GM18873 (cell line): ENCODE results near the gene OR13A1.
"Not testable (repeated sequence)": the region's sequence is repeated elsewhere in the genome, so short reads cannot be mapped to it uniquely, and the experiment has no call there.

Source experiments
- ATAC-seq: cut with Tn5 transposase; IDR thresholded peaks from one replicate; pipeline ENCODE4 v1.9.1; 2021; ENCODE audit warnings: mild to moderate bottlenecking, moderate library complexity, moderate number of reproducible peaks; ENCODE audit not compliant: unreplicated experiment, low FRiP score

The OR13A1 gene

GRCh38 chr10:45315508-45315907, at the start of gene OR13A1:
Gene OR13A1, minus strand, starts transcription at chr10:45315608. Its CDS starts 11,186 bp downstream, at chr10:45304422.
- no peak for ATAC-seq

GRCh38 chr10:45361983-45362799, 46.8 kb upstream of the OR13A1 start:
- not testable (repeated sequence) for ATAC-seq

GRCh38 chr10:45358961-45359360, 43.6 kb upstream of the OR13A1 start:
- ATAC-seq: not testable (repeated sequence)

GRCh38 chr10:45355494-45355893, 40.1 kb upstream of the OR13A1 start:
- no peak for ATAC-seq

- no peak for ATAC-seq
These were observed 38.9 kb upstream of the OR13A1 start for GRCh38 chr10:45354261-45354660.

GRCh38 chr10:45353186-45353585, 37.8 kb upstream of the OR13A1 start:
- peak; percentile 52 for ATAC-seq

- not testable (repeated sequence) for ATAC-seq
These were observed 32.9 kb upstream of the OR13A1 start for GRCh38 chr10:45348196-45348765.

GRCh38 chr10:45347464-45347863, 32.1 kb upstream of the OR13A1 start:
- ATAC-seq: not testable (repeated sequence)

- not testable (repeated sequence) for ATAC-seq
These were observed 31.4 kb upstream of the OR13A1 start for GRCh38 chr10:45346652-45347335.

- not testable (repeated sequence) for ATAC-seq
These were observed 25.0 kb upstream of the OR13A1 start for GRCh38 chr10:45340420-45340819.

- no peak for ATAC-seq
These were observed 24.5 kb upstream of the OR13A1 start for GRCh38 chr10:45339894-45340293.

GRCh38 chr10:45331824-45332223, 16.4 kb upstream of the OR13A1 start:
- ATAC-seq: not testable (repeated sequence)

GRCh38 chr10:45326864-45327263, 11.5 kb upstream of the OR13A1 start:
- not testable (repeated sequence) for ATAC-seq

- ATAC-seq: no peak
These were observed 9.7 kb upstream of the OR13A1 start for GRCh38 chr10:45325116-45325515.

GRCh38 chr10:45319702-45320101, 4.3 kb upstream of the OR13A1 start:
- no peak for ATAC-seq

GRCh38 chr10:45313264-45313873, 2.0 kb downstream of the OR13A1 start:
- no peak for ATAC-seq

GRCh38 chr10:45308707-45309106, 6.7 kb downstream of the OR13A1 start:
- no peak for ATAC-seq

- no peak for ATAC-seq
These were observed 12.8 kb downstream of the OR13A1 start for GRCh38 chr10:45302573-45302972.

- ATAC-seq: not testable (repeated sequence)
These were observed 17.0 kb downstream of the OR13A1 start for GRCh38 chr10:45298341-45298955.

- ATAC-seq: no peak
These were observed 20.7 kb downstream of the OR13A1 start for GRCh38 chr10:45294681-45295080.
